WTC11 (cell line): ENCODE measurements around the gene DACH2.

Source experiments
- CTCF ChIP-seq: fragments of 200-600 bp; IDR thresholded peaks from 2 replicates; pipeline ENCODE4 v1.8.0; 2022; ENCODE audit warnings: antibody characterized with exemption
- IRF2 ChIP-seq: sonication (generic); formaldehyde crosslinking; IDR thresholded peaks from 2 replicates; pipeline ENCODE4 v1.8.0; 2022; ENCODE audit warnings: low read depth, missing genetic modification reagents, borderline replicate concordance
- JUN ChIP-seq: sonication (generic); formaldehyde crosslinking; IDR thresholded peaks from 2 replicates; pipeline ENCODE4 v1.8.0; 2023; ENCODE audit warnings: mild to moderate bottlenecking, missing genetic modification reagents
- SP1 ChIP-seq: sonication (generic); formaldehyde crosslinking; conservative IDR thresholded peaks from 2 replicates; pipeline ENCODE4 v1.8.1; 2022; ENCODE audit warnings: missing genetic modification reagents
- USF2 ChIP-seq: sonication (generic); formaldehyde crosslinking; IDR thresholded peaks from 2 replicates; pipeline ENCODE4 v1.8.1; 2023; ENCODE audit warnings: mild to moderate bottlenecking, missing genetic modification reagents, moderate library complexity
- ZBTB43 ChIP-seq: sonication (generic); formaldehyde crosslinking; IDR thresholded peaks from 2 replicates; pipeline ENCODE4 v1.8.1; 2023; ENCODE audit warnings: mild to moderate bottlenecking, missing genetic modification reagents

GRCh38 chrX:86241547-86241946, 93.3 kb downstream of the DACH2 start:
- no peak for TF ChIP-seq CTCF
- TF ChIP-seq ZBTB43: no peak
- no peak for TF ChIP-seq USF2 (CRISPR knock-in tag)
- TF ChIP-seq IRF2 (CRISPR knock-in tag): no peak
- no peak for TF ChIP-seq SP1 (CRISPR knock-in tag)
- no peak for TF ChIP-seq JUN (CRISPR knock-in tag)
